GM23338 (cell line): Measurements from ENCODE around the gene OR6C68. TPM values are rescaled to one million over a fixed set of nuclear protein-coding genes. Genes with fewer than 3 reads are reported as not detected.

Experiments used
- ATAC-seq: fragments of 200-7000 bp; cut with Tn5 transposase; 3 replicates; pipeline ENCODE4 v1.9.1; 2020
- DNase-seq: peaks from one replicate; pipeline ENCODE4 v3.0.0-alpha.2; 2015; ENCODE audit warnings: low spot score
- H2AFZ ChIP-seq: fragments of 200-600 bp; sonication (generic); 2 replicates; pipeline ENCODE4 v1.8.0; 2016; ENCODE audit warnings: antibody characterized with exemption, mild to moderate bottlenecking, moderate library complexity
- H3F3A ChIP-seq: fragments of 200-600 bp; sonication (generic); replicated peaks from 2 replicates; pipeline ENCODE4 v1.8.0; 2017; ENCODE audit warnings: antibody characterized with exemption, mixed run types, low read depth
- H3K27ac ChIP-seq: fragments of 200-600 bp; sonication (generic); 2 replicates; pipeline ENCODE4 v1.6.1; 2016; ENCODE audit warnings: low read depth
- H3K27me3 ChIP-seq: fragments of 200-600 bp; sonication (generic); 2 replicates; pipeline ENCODE4 v1.8.0; 2016; ENCODE audit warnings: mild to moderate bottlenecking, mixed run types, moderate library complexity; ENCODE audit not compliant: insufficient read depth
- H3K36me3 ChIP-seq: fragments of 200-600 bp; sonication (generic); 2 replicates; pipeline ENCODE4 v1.8.0; 2016; ENCODE audit warnings: mild to moderate bottlenecking; ENCODE audit not compliant: insufficient read depth
- H3K4me1 ChIP-seq: fragments of 200-600 bp; sonication (generic); 2 replicates; pipeline ENCODE4 v1.8.0; 2016; ENCODE audit warnings: mild to moderate bottlenecking, moderate library complexity; ENCODE audit not compliant: insufficient read depth
- H3K4me2 ChIP-seq: fragments of 200-600 bp; sonication (generic); 2 replicates; pipeline ENCODE4 v1.7.1; 2017; ENCODE audit warnings: mixed run types
- H3K4me3 ChIP-seq: fragments of 200-600 bp; sonication (generic); 2 replicates; pipeline ENCODE4 v1.6.1; 2016; ENCODE audit warnings: mixed run types
- H3K79me2 ChIP-seq: fragments of 200-600 bp; sonication (generic); replicated peaks from 2 replicates; pipeline ENCODE4 v1.8.0; 2017; ENCODE audit warnings: mild to moderate bottlenecking; ENCODE audit not compliant: insufficient read depth
- H3K9me2 ChIP-seq: fragments of 200-600 bp; sonication (generic); 2 replicates; pipeline ENCODE4 v1.8.0; 2017; ENCODE audit not compliant: insufficient read depth
- H4K20me1 ChIP-seq: fragments of 200-600 bp; sonication (generic); replicated peaks from 2 replicates; pipeline ENCODE4 v1.8.0; 2017; ENCODE audit warnings: mild to moderate bottlenecking; ENCODE audit not compliant: insufficient read depth
- H3K27ac Mint-ChIP-seq: 2 replicates; pipeline ENCODE4 v1.8.0; 2020; ENCODE audit warnings: inconsistent platforms, mild to moderate bottlenecking, moderate library complexity, mixed read lengths
- H3K27me3 Mint-ChIP-seq: 3 replicates; pipeline ENCODE4 v1.8.0; 2022; ENCODE audit warnings: low read depth, mild to moderate bottlenecking, moderate library complexity, mixed read lengths, inconsistent platforms; ENCODE audit not compliant: insufficient read depth, poor library complexity
- H3K36me3 Mint-ChIP-seq: 3 replicates; pipeline ENCODE4 v1.8.0; 2021; ENCODE audit warnings: low read depth, mild to moderate bottlenecking, inconsistent platforms, moderate library complexity, mixed read lengths
- H3K4me1 Mint-ChIP-seq: 3 replicates; pipeline ENCODE4 v1.8.0; 2020; ENCODE audit warnings: mild to moderate bottlenecking, inconsistent platforms, mixed read lengths
- H3K4me3 Mint-ChIP-seq: 3 replicates; pipeline ENCODE4 v1.8.0; 2021; ENCODE audit warnings: moderate library complexity, mild to moderate bottlenecking, inconsistent platforms, mixed read lengths
- H3K9me3 Mint-ChIP-seq: 3 replicates; pipeline ENCODE4 v1.8.0; 2020; ENCODE audit warnings: moderate library complexity, mild to moderate bottlenecking, inconsistent platforms, mixed read lengths
- CREB1 ChIP-seq: fragments of 250-450 bp; sonication (Bioruptor Pico); IDR thresholded peaks from 2 replicates; pipeline ENCODE4 v1.5.0; 2020; ENCODE audit warnings: low read depth, mild to moderate bottlenecking, moderate library complexity
- EZH2 ChIP-seq: fragments of 200-600 bp; sonication (generic); IDR thresholded peaks from one replicate; pipeline ENCODE4 v1.8.0; 2017; ENCODE audit warnings: antibody characterized with exemption, mild to moderate bottlenecking, low read depth; ENCODE audit not compliant: unreplicated experiment
- EZH2phosphoT487 ChIP-seq: fragments of 200-600 bp; sonication (generic); IDR thresholded peaks from one replicate; pipeline ENCODE4 v1.8.1; 2018; ENCODE audit warnings: antibody characterized with exemption; ENCODE audit not compliant: unreplicated experiment
- JUNB ChIP-seq: IDR thresholded peaks from one replicate; pipeline ENCODE4 v1.6.1; 2016; ENCODE audit warnings: antibody characterized with exemption; ENCODE audit not compliant: unreplicated experiment
- NANOG ChIP-seq: IDR thresholded peaks from 2 replicates; pipeline ENCODE4 v1.6.1; 2016; ENCODE audit warnings: antibody characterized with exemption, borderline replicate concordance
- POLR2AphosphoS5 ChIP-seq: IDR thresholded peaks from 2 replicates; pipeline ENCODE4 v1.6.1; 2016; ENCODE audit warnings: antibody characterized with exemption, low read depth
- STAT1 ChIP-seq: IDR thresholded peaks from one replicate; pipeline ENCODE4 v1.6.1; 2016; ENCODE audit warnings: antibody characterized with exemption; ENCODE audit not compliant: unreplicated experiment
- ZNF114 ChIP-seq: fragments of 250-450 bp; sonication (Bioruptor Pico); IDR thresholded peaks from 2 replicates; pipeline ENCODE4 v1.5.0; 2020; ENCODE audit warnings: mild to moderate bottlenecking, moderate library complexity
- ZNF331 ChIP-seq: fragments of 250-450 bp; sonication (Bioruptor Pico); IDR thresholded peaks from 2 replicates; pipeline ENCODE4 v1.5.0; 2020; ENCODE audit warnings: low read depth, mild to moderate bottlenecking, moderate library complexity
- polyA plus RNA-seq: library from polyadenylated mRNA; unstranded; fragments of >200 nt; fragmentation: Nextera tagmentation; extraction: Ambion mirVana; gene quantifications from 2 replicates; pipeline ENCODE4 v1.2.1, GENCODE V29; 2016
- total RNA-seq: library from RNA; depleted of rRNA; stranded (reverse); fragments of >200 nt; shearing (Covaris generic); gene quantifications from 2 replicates; pipeline ENCODE4 v1.2.3, GENCODE V29; 2014
- TF ChIP-seq, protein P1 (sequence below): IDR thresholded peaks from one replicate; pipeline ENCODE4 v1.6.1; 2018; ENCODE audit warnings: antibody characterized with exemption; ENCODE audit not compliant: unreplicated experiment
- TF ChIP-seq, protein P2 (sequence below): fragments of 250-450 bp; sonication (Bioruptor Pico); IDR thresholded peaks from 2 replicates; pipeline ENCODE4 v1.5.0; 2020; ENCODE audit warnings: mild to moderate bottlenecking, moderate library complexity
- TF ChIP-seq, protein P3 (sequence below): IDR thresholded peaks from 2 replicates; pipeline ENCODE4 v1.6.1; 2016; ENCODE audit warnings: antibody characterized with exemption
- TF ChIP-seq, protein P4 (sequence below), 2 experiments: fragments of 200-600 bp in 1 of 2; sonication (generic) in 1 of 2; conservative IDR thresholded peaks; 2 replicates each; pipeline versions ENCODE4 v1.5.1 to v1.6.1; 2016 to 2017; ENCODE audit warnings: antibody characterized with exemption in 2 of 2, low read depth in 2 of 2, mild to moderate bottlenecking in 2 of 2, moderate library complexity in 1 of 2

Gene OR6C68
- total and polyA plus RNA-seq, 2 experiments from 2014 or later = not detected

DNA sequence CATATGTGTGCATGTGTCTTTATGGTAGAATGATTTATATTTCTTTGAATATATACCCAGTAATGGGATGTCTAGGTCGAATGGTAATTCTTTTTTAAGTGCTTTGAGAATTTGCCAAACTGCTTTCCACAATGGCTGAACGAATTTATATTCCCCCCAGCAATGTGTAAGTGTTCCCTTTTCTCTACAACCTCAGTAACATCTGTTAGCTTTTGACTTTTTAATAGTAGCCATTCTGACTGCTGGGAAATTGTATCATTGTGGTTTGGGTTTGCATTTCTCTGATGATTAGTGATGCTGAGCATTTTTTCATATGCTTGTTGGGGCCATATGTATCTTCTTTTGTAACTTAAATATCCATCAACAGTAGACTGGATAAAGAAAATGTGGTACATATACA, 9.4 kb downstream of the OR6C68 start:
- Histone ChIP-seq H3K4me2 (no peak overlapping the region), H4K20me1 (no peaks in the 10 kb centered on the region), H3K36me3 (no peaks in the 10 kb centered on the region), H3K27ac (no peak overlapping the region), H3K79me2 (no peaks in the 10 kb centered on the region), H3K4me1 (no peaks in the 10 kb centered on the region), H3K27me3 (no peaks in the 10 kb centered on the region), H3F3A (no peaks in the 10 kb centered on the region), H3K4me3 (no peak overlapping the region), H2AFZ (no peak overlapping the region), H3K9me2 (no peaks in the 10 kb centered on the region)
- ATAC-seq (no peak), DNase-seq (no peak)
- Mint-ChIP-seq H3K4me1 (no peaks in the 10 kb centered on the region), H3K9me3 (peaks cover 2% of the 10 kb centered on the region; the same call in 2 of the 3 replicates), H3K4me3 (no peak overlapping the region), H3K27me3 (no peaks in the 10 kb centered on the region), H3K36me3 (no peaks in the 10 kb centered on the region), H3K27ac (no peak overlapping the region)
- TF ChIP-seq ZNF331 (CRISPR knock-in tag) (no peak), STAT1 (no peak), NANOG (no peak), CREB1 (no peak), JUNB (no peak), POLR2AphosphoS5 (no peak), EZH2 (no peak), ZNF114 (CRISPR knock-in tag) (no peak), EZH2phosphoT487 (no peak)
- TF ChIP-seq, protein P1, sequence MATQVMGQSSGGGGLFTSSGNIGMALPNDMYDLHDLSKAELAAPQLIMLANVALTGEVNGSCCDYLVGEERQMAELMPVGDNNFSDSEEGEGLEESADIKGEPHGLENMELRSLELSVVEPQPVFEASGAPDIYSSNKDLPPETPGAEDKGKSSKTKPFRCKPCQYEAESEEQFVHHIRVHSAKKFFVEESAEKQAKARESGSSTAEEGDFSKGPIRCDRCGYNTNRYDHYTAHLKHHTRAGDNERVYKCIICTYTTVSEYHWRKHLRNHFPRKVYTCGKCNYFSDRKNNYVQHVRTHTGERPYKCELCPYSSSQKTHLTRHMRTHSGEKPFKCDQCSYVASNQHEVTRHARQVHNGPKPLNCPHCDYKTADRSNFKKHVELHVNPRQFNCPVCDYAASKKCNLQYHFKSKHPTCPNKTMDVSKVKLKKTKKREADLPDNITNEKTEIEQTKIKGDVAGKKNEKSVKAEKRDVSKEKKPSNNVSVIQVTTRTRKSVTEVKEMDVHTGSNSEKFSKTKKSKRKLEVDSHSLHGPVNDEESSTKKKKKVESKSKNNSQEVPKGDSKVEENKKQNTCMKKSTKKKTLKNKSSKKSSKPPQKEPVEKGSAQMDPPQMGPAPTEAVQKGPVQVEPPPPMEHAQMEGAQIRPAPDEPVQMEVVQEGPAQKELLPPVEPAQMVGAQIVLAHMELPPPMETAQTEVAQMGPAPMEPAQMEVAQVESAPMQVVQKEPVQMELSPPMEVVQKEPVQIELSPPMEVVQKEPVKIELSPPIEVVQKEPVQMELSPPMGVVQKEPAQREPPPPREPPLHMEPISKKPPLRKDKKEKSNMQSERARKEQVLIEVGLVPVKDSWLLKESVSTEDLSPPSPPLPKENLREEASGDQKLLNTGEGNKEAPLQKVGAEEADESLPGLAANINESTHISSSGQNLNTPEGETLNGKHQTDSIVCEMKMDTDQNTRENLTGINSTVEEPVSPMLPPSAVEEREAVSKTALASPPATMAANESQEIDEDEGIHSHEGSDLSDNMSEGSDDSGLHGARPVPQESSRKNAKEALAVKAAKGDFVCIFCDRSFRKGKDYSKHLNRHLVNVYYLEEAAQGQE = no peak
- TF ChIP-seq, protein P2, sequence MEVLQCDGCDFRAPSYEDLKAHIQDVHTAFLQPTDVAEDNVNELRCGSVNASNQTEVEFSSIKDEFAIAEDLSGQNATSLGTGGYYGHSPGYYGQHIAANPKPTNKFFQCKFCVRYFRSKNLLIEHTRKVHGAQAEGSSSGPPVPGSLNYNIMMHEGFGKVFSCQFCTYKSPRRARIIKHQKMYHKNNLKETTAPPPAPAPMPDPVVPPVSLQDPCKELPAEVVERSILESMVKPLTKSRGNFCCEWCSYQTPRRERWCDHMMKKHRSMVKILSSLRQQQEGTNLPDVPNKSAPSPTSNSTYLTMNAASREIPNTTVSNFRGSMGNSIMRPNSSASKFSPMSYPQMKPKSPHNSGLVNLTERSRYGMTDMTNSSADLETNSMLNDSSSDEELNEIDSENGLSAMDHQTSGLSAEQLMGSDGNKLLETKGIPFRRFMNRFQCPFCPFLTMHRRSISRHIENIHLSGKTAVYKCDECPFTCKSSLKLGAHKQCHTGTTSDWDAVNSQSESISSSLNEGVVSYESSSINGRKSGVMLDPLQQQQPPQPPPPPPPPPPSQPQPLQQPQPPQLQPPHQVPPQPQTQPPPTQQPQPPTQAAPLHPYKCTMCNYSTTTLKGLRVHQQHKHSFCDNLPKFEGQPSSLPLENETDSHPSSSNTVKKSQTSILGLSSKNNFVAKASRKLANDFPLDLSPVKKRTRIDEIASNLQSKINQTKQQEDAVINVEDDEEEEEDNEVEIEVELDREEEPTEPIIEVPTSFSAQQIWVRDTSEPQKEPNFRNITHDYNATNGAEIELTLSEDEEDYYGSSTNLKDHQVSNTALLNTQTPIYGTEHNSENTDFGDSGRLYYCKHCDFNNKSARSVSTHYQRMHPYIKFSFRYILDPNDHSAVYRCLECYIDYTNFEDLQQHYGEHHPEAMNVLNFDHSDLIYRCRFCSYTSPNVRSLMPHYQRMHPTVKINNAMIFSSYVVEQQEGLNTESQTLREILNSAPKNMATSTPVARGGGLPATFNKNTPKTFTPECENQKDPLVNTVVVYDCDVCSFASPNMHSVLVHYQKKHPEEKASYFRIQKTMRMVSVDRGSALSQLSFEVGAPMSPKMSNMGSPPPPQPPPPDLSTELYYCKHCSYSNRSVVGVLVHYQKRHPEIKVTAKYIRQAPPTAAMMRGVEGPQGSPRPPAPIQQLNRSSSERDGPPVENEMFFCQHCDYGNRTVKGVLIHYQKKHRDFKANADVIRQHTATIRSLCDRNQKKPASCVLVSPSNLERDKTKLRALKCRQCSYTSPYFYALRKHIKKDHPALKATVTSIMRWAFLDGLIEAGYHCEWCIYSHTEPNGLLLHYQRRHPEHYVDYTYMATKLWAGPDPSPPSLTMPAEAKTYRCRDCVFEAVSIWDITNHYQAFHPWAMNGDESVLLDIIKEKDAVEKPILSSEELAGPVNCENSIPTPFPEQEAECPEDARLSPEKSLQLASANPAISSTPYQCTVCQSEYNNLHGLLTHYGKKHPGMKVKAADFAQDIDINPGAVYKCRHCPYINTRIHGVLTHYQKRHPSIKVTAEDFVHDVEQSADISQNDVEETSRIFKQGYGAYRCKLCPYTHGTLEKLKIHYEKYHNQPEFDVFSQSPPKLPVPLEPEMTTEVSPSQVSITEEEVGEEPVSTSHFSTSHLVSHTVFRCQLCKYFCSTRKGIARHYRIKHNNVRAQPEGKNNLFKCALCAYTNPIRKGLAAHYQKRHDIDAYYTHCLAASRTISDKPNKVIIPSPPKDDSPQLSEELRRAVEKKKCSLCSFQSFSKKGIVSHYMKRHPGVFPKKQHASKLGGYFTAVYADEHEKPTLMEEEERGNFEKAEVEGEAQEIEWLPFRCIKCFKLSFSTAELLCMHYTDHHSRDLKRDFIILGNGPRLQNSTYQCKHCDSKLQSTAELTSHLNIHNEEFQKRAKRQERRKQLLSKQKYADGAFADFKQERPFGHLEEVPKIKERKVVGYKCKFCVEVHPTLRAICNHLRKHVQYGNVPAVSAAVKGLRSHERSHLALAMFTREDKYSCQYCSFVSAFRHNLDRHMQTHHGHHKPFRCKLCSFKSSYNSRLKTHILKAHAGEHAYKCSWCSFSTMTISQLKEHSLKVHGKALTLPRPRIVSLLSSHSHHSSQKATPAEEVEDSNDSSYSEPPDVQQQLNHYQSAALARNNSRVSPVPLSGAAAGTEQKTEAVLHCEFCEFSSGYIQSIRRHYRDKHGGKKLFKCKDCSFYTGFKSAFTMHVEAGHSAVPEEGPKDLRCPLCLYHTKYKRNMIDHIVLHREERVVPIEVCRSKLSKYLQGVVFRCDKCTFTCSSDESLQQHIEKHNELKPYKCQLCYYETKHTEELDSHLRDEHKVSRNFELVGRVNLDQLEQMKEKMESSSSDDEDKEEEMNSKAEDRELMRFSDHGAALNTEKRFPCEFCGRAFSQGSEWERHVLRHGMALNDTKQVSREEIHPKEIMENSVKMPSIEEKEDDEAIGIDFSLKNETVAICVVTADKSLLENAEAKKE (CRISPR knock-in tag) = no peak
- TF ChIP-seq, protein P3, sequence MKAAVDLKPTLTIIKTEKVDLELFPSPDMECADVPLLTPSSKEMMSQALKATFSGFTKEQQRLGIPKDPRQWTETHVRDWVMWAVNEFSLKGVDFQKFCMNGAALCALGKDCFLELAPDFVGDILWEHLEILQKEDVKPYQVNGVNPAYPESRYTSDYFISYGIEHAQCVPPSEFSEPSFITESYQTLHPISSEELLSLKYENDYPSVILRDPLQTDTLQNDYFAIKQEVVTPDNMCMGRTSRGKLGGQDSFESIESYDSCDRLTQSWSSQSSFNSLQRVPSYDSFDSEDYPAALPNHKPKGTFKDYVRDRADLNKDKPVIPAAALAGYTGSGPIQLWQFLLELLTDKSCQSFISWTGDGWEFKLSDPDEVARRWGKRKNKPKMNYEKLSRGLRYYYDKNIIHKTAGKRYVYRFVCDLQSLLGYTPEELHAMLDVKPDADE = no peak
- TF ChIP-seq, protein P4, sequence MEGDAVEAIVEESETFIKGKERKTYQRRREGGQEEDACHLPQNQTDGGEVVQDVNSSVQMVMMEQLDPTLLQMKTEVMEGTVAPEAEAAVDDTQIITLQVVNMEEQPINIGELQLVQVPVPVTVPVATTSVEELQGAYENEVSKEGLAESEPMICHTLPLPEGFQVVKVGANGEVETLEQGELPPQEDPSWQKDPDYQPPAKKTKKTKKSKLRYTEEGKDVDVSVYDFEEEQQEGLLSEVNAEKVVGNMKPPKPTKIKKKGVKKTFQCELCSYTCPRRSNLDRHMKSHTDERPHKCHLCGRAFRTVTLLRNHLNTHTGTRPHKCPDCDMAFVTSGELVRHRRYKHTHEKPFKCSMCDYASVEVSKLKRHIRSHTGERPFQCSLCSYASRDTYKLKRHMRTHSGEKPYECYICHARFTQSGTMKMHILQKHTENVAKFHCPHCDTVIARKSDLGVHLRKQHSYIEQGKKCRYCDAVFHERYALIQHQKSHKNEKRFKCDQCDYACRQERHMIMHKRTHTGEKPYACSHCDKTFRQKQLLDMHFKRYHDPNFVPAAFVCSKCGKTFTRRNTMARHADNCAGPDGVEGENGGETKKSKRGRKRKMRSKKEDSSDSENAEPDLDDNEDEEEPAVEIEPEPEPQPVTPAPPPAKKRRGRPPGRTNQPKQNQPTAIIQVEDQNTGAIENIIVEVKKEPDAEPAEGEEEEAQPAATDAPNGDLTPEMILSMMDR (conservative IDR thresholded peaks at IDR 0.05; ENCODE audit: low read depth in 2 of 2) = no peak
